GM12878 (cell line): ENCODE results near the gene CEP128. TPM values are rescaled to one million over a fixed set of nuclear protein-coding genes. Genes with fewer than 3 reads are reported as not detected.

Source experiments
- ATF2 ChIP-seq: IDR thresholded peaks from 2 replicates; pipeline ENCODE4 v1.6.1; 2012; ENCODE audit warnings: low read length, inconsistent platforms
- BCL11A ChIP-seq: IDR thresholded peaks from 2 replicates; pipeline ENCODE4 v1.6.1; 2011; ENCODE audit warnings: low read depth, low read length
- BCL3 ChIP-seq: IDR thresholded peaks from 2 replicates; pipeline ENCODE4 v1.6.1; 2011; ENCODE audit warnings: borderline replicate concordance, low read depth, mild to moderate bottlenecking, moderate library complexity, low read length; ENCODE audit not compliant: insufficient read depth, poor library complexity, severe bottlenecking
- BHLHE40 ChIP-seq, 2 experiments: fragments of 450-650 bp in 1 of 2; IDR thresholded peaks; 2 replicates each; pipeline ENCODE4 v1.6.1; 2011 to 2017; ENCODE audit warnings: low read depth in 2 of 2, borderline replicate concordance in 1 of 2, improper control_type of control experiment in 1 of 2, low read length in 1 of 2, mild to moderate bottlenecking in 1 of 2
- CBFB ChIP-seq: IDR thresholded peaks from 2 replicates; pipeline ENCODE4 v1.6.1; 2016; ENCODE audit warnings: antibody characterized with exemption, low read depth
- ETV6 ChIP-seq, 2 experiments: fragments of 450-650 bp in 1 of 2; IDR thresholded peaks in 1 of 2; conservative IDR thresholded peaks in 1 of 2; 2 replicates each; pipeline ENCODE4 v1.6.1; 2014; ENCODE audit warnings: antibody characterized with exemption in 1 of 2, borderline replicate concordance in 1 of 2, low read depth in 1 of 2, mild to moderate bottlenecking in 1 of 2, moderate library complexity in 1 of 2
- FOXM1 ChIP-seq: IDR thresholded peaks from 2 replicates; pipeline ENCODE4 v1.6.1; 2012; ENCODE audit warnings: low read depth, mild to moderate bottlenecking, inconsistent platforms, low read length, moderate library complexity
- IRF3 ChIP-seq: fragments of 450-650 bp; IDR thresholded peaks from 2 replicates; pipeline ENCODE4 v1.6.1; 2014; ENCODE audit warnings: mild to moderate bottlenecking
- MTA3 ChIP-seq: IDR thresholded peaks from 2 replicates; pipeline ENCODE4 v1.6.1; 2012; ENCODE audit warnings: low read length, inconsistent platforms, borderline replicate concordance
- NR2F1 ChIP-seq: fragments of 450-650 bp; conservative IDR thresholded peaks from 2 replicates; pipeline ENCODE4 v1.6.1; 2017; ENCODE audit warnings: mild to moderate bottlenecking
- NRF1 ChIP-seq: conservative IDR thresholded peaks from 2 replicates; pipeline ENCODE4 v1.6.1; 2011; ENCODE audit warnings: mild to moderate bottlenecking, low read depth, low read length, improper control_type of control experiment
- RELA ChIP-seq: fragments of 450-650 bp; IDR thresholded peaks from 2 replicates; pipeline ENCODE4 v1.8.0; 2014; ENCODE audit warnings: borderline replicate concordance; ENCODE audit not compliant: partially characterized antibody
- RUNX3 ChIP-seq: IDR thresholded peaks from 2 replicates; pipeline ENCODE4 v1.6.1; 2012; ENCODE audit warnings: low read length, inconsistent platforms
- SMAD5 ChIP-seq: IDR thresholded peaks from 2 replicates; pipeline ENCODE4 v1.6.1; 2016; ENCODE audit warnings: antibody characterized with exemption, low read depth
- SPI1 ChIP-seq: IDR thresholded peaks from 2 replicates; pipeline ENCODE4 v1.6.1; 2011; ENCODE audit warnings: low read depth, mild to moderate bottlenecking, low read length, moderate library complexity, borderline replicate concordance; ENCODE audit not compliant: insufficient read depth
- STAT1 ChIP-seq: fragments of 450-650 bp; conservative IDR thresholded peaks from 2 replicates; pipeline ENCODE4 v1.6.1; 2014; ENCODE audit warnings: antibody characterized with exemption, mild to moderate bottlenecking
- TAF1 ChIP-seq: IDR thresholded peaks from 2 replicates; pipeline ENCODE4 v1.6.1; 2011; ENCODE audit warnings: mild to moderate bottlenecking, low read depth, low read length, borderline replicate concordance
- TCF3 ChIP-seq: IDR thresholded peaks from 2 replicates; pipeline ENCODE4 v1.6.1; 2012; ENCODE audit warnings: low read depth, mild to moderate bottlenecking, low read length, borderline replicate concordance; ENCODE audit not compliant: insufficient read depth
- USF2 ChIP-seq: IDR thresholded peaks from 2 replicates; pipeline ENCODE4 v1.6.1; 2011; ENCODE audit warnings: low read depth, low read length, improper control_type of control experiment, borderline replicate concordance
- ZBED1 ChIP-seq: IDR thresholded peaks from 2 replicates; pipeline ENCODE4 v1.6.1; 2016; ENCODE audit warnings: borderline replicate concordance
- ZNF592 ChIP-seq: fragments of 450-650 bp; IDR thresholded peaks from 2 replicates; pipeline ENCODE4 v1.6.1; 2017; ENCODE audit warnings: mild to moderate bottlenecking, moderate library complexity
- polyA plus RNA-seq, 11 experiments: library from polyadenylated mRNA; depleted of rRNA in 4 of 11; unstranded in 6 of 11; stranded (reverse) in 5 of 11; fragments of >200 nt; fragmentation: Nextera tagmentation in 4 of 11; fragmentation: Illumina TruSeq in 1 of 11; extraction: Ambion mirVana in 4 of 11; extraction: Trizol in 1 of 11; gene quantifications; 1 replicate in 1 of 11; 2 replicates in 10 of 11; pipeline versions ENCODE4 v1.2.1 to v1.2.3, GENCODE V29; 2011 to 2016; ENCODE audit warnings: inconsistent platforms in 2 of 11, missing spikeins in 2 of 11, low read depth in 1 of 11
- total RNA-seq, 4 experiments: library from RNA; depleted of rRNA in 3 of 4; stranded (reverse); fragments of >200 nt in 3 of 4; fragmentation: Illumina TruSeq in 1 of 4; extraction: Trizol in 1 of 4; gene quantifications; 2 replicates each; pipeline versions ENCODE4 v1.2.1 to v1.2.3, GENCODE V29; 2013 to 2021

Gene CEP128
- total and polyA plus RNA-seq, 10 of the 15 experiments (the other 5 are each of a cell fraction or from before 2014, with no cell fraction given), result 1.1 to 6.7 (median 3.4) TPM

- TF ChIP-seq ZBED1, result peak; percentile 90
- peak; percentile 96 for TF ChIP-seq TCF3
- peak; percentile 86; the same call in 1 of the 2 replicates for TF ChIP-seq MTA3
- TF ChIP-seq SMAD5, result no peak
- TF ChIP-seq NRF1, result no peak
- no peak; the same call in 1 of the 2 replicates for TF ChIP-seq SPI1
- TF ChIP-seq RUNX3, result peak; percentile 96
- peak; percentile 93 for TF ChIP-seq ATF2
- TF ChIP-seq USF2, result no peak
- peak; percentile 13 for TF ChIP-seq BCL3
- TF ChIP-seq ETV6 (conservative IDR thresholded peaks at IDR 0.05 in 1 of 2, IDR thresholded peaks at IDR 0.05 in 1 of 2; ENCODE audit: borderline replicate concordance in 1 of 2, low read depth in 1 of 2), result peak in 1 of 2 experiments; percentile 65; a peak in 1 of 4 replicates
- TF ChIP-seq BCL11A, result peak; percentile 75
- no peak for TF ChIP-seq RELA
- no peak for TF ChIP-seq ZNF592
- TF ChIP-seq IRF3, result no peak
- TF ChIP-seq CBFB, result peak; percentile 84
- peak in 1 of 2 experiments; percentile 79; a peak in 2 of 4 replicates for TF ChIP-seq BHLHE40 (IDR thresholded peaks at IDR 0.05; ENCODE audit: borderline replicate concordance in 1 of 2, low read depth in 2 of 2, low read length in 1 of 2)
- 0 out of 2 replicates have a peak, but pooled peaks have one; percentile 7 for TF ChIP-seq TAF1
- TF ChIP-seq NR2F1, result peak; percentile 68; the same call in 1 of the 2 replicates
- TF ChIP-seq STAT1, result no peak
- TF ChIP-seq FOXM1, result peak; percentile 82; the same call in 1 of the 2 replicates
These were observed 10.6 kb downstream of the CEP128 start (continued) for GRCh38 chr14:80930836-80931389.
